Activated CD8-positive, alpha-beta T cell treated with anti-CD3 and anti-CD28 coated beads for 36 hours (primary cell): ENCODE measurements around the gene HID1. TPM values are rescaled to one million over a fixed set of nuclear protein-coding genes. Genes with fewer than 3 reads are reported as not detected.
A peak's percentile ranks its signal among the peaks of the same experiment; 100 is the strongest.
"Not testable (repeated sequence)": the region's sequence is repeated elsewhere in the genome, so short reads cannot be mapped to it uniquely, and the experiment has no call there.

Experiments
- ATAC-seq: fragments of 200-7000 bp; cut with Tn5 transposase; one replicate; pipeline ENCODE4 v1.10.0; 2021; ENCODE audit warnings: mild to moderate bottlenecking, moderate library complexity
- CTCF ChIA-PET: fragments of 350-600 bp; sonication (Branson Sonifier 250); formaldehyde crosslinking; loops from one replicate; lab custom pipeline; 2021; ENCODE audit warnings: antibody characterized with exemption; lab: Charles Lee
- POLR2A ChIA-PET: fragments of 350-600 bp; sonication (Branson Sonifier 250); formaldehyde crosslinking; loops from one replicate; lab custom pipeline; 2021; ENCODE audit warnings: antibody characterized with exemption; lab: Charles Lee
- DNase-seq: peaks from one replicate; pipeline ENCODE4 v3.0.0-alpha.2; 2020
- H3K27ac Mint-ChIP-seq: one replicate; pipeline ENCODE4 v1.8.0; 2021; ENCODE audit warnings: mild to moderate bottlenecking, mixed read lengths
- H3K27me3 Mint-ChIP-seq: one replicate; pipeline ENCODE4 v1.8.0; 2021; ENCODE audit warnings: mixed read lengths
- H3K36me3 Mint-ChIP-seq: one replicate; pipeline ENCODE4 v1.8.0; 2021; ENCODE audit warnings: low read depth, mixed read lengths
- H3K4me1 Mint-ChIP-seq: one replicate; pipeline ENCODE4 v1.8.0; 2021; ENCODE audit warnings: low read depth, mixed read lengths
- H3K4me3 Mint-ChIP-seq: one replicate; pipeline ENCODE4 v1.8.0; 2021; ENCODE audit warnings: mild to moderate bottlenecking, moderate library complexity, mixed read lengths
- H3K9me3 Mint-ChIP-seq: one replicate; pipeline ENCODE4 v1.8.0; 2021; ENCODE audit warnings: mixed read lengths
- intact Hi-C: fragments of 100-400 bp; cut with micrococcal nuclease; formaldehyde crosslinking; loops from one replicate; pipeline ENCODE4 v1.10.0; 2022
- total RNA-seq, 2 experiments: library from RNA; stranded (reverse); gene quantifications; one replicate each; pipeline ENCODE4 v1.2.3, GENCODE V29; 2021
- TF ChIP-seq, protein P1 (sequence below): fragments of 200-600 bp; IDR thresholded peaks from one replicate; pipeline ENCODE4 v1.8.0; 2022; ENCODE audit warnings: antibody characterized with exemption, mild to moderate bottlenecking

The HID1 gene
- total RNA-seq, 2 experiments from 2014 or later, result 1.4 to 1.7 TPM

DNA sequence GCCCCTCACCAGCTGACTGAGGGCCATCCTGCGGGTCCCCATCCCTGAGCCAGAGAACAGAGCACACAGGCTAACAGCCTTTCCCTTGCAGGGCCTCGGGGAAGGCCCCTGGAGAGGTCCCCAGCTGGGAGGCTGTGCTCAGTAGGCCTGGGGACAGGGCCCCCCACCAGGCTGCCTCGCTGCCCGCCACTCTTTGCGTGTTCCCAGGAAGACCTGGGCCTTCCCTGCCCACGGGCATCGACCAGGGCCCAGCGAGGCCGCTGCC is 785 bp downstream of the HID1 start:
- peaks cover 12% of the 10 kb centered on the region for H3K27me3 Mint-ChIP-seq
- POLR2A ChIA-PET, result interaction anchor here (1.1 kb wide), 1 partner anchor 14 kb away, joined by 3 read pairs; no protein-coding TSS in a partner anchor
- peaks cover 11% of the 10 kb centered on the region for H3K4me1 Mint-ChIP-seq
- no peaks in the 10 kb centered on the region for H3K36me3 Mint-ChIP-seq
- peak overlapping the region; percentile 70 for H3K4me3 Mint-ChIP-seq
- no peaks in the 10 kb centered on the region for H3K9me3 Mint-ChIP-seq
- TF ChIP-seq, protein P1, sequence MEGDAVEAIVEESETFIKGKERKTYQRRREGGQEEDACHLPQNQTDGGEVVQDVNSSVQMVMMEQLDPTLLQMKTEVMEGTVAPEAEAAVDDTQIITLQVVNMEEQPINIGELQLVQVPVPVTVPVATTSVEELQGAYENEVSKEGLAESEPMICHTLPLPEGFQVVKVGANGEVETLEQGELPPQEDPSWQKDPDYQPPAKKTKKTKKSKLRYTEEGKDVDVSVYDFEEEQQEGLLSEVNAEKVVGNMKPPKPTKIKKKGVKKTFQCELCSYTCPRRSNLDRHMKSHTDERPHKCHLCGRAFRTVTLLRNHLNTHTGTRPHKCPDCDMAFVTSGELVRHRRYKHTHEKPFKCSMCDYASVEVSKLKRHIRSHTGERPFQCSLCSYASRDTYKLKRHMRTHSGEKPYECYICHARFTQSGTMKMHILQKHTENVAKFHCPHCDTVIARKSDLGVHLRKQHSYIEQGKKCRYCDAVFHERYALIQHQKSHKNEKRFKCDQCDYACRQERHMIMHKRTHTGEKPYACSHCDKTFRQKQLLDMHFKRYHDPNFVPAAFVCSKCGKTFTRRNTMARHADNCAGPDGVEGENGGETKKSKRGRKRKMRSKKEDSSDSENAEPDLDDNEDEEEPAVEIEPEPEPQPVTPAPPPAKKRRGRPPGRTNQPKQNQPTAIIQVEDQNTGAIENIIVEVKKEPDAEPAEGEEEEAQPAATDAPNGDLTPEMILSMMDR, result no peak
- no peak for ATAC-seq
- no peak overlapping the region for H3K27ac Mint-ChIP-seq
- CTCF ChIA-PET, result interaction anchor here (0.9 to 7.6 kb wide), 5 partner anchors 10 to 40 kb away, joined by 3 to 87 read pairs (median 4); partner anchors contain the start of gene CDR2L
- DNase-seq, result no peak
- intact Hi-C loops, result no loop called here

DNA sequence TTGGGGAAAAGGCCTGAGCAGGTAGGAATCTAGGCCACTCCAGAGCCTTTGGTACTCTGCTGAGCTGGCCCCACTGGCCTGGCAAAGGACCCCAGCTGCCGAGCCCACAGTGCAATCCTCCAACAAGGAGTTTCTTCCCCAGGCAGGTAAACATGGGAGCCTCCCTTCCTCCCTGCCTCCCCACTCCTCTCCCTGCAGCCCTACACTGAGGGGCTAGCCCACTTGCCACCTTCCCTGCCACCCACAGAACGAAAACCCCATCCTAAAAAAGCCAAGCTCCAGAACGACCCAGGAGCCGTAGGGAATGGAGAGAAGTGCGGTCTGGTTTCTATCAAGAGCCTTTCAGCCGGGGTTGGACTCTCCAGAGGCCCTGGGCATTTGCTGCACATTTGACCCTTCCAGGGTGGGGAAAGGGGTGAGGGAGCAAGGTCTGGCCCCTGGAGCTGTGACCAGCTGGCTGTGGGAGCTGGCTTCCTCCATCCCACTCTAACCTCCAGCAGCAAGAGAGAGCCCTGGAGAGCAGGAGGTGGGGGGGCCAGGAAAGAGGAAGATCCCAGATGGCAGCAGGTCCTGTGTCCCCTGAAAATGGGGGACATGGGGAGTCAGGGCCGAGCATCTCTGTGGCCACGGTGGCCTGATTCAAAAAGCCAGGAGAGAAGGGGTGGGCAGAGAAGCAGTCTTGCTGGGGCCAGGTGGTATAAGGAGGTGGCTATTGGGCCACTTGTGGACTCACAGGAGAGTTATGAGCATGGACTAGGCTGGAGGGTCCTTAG is 1.3 kb downstream of the HID1 start:
- TF ChIP-seq, protein P1, result no peak
- intact Hi-C loops, result no loop called here
- POLR2A ChIA-PET, result interaction anchor here (1.1 kb wide), 1 partner anchor 13 kb away, joined by 3 read pairs; no protein-coding TSS in a partner anchor

DNA sequence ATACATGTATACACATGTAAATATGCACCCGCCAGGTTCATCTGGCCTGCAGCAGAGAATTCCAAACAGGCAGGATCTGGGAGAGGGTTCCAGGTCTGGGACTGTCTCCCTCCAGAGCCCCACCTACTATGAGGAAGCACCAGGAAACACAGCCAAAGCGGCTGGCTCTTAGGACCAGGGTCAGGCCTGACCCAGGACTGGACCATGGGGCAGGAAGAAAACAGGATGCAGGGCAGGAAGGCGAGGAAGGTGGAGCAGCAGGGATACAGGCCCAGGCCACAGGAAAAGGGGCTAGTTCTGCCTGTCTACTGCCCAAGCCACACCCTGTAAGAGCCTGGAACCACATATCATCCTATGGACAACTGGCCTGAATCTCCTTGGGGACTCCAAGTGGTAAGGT is 2.2 kb downstream of the HID1 start:
- peaks cover 10% of the 10 kb centered on the region for H3K27me3 Mint-ChIP-seq
- H3K36me3 Mint-ChIP-seq, result no peaks in the 10 kb centered on the region
- H3K4me1 Mint-ChIP-seq, result peaks cover 11% of the 10 kb centered on the region
- H3K4me3 Mint-ChIP-seq, result no peak overlapping the region
- no peak for DNase-seq
- ChIA-PET POLR2A (no interaction called here), CTCF (interaction anchor here (1.2 to 7.6 kb wide), 3 partner anchors 8 to 36 kb away, joined by 3 to 87 read pairs (median 14); no protein-coding TSS in a partner anchor)
- H3K27ac Mint-ChIP-seq, result no peak overlapping the region
- no peak for ATAC-seq
- no peaks in the 10 kb centered on the region for H3K9me3 Mint-ChIP-seq
- intact Hi-C loops, result no loop called here
- TF ChIP-seq, protein P1, result no peak

More for the DNA sequence above, 1.3 kb downstream of the HID1 start:
- peaks cover 12% of the 10 kb centered on the region for H3K27me3 Mint-ChIP-seq
- H3K4me1 Mint-ChIP-seq, result peaks cover 11% of the 10 kb centered on the region
- no peaks in the 10 kb centered on the region for H3K36me3 Mint-ChIP-seq
- H3K27ac Mint-ChIP-seq, result no peak overlapping the region
- H3K4me3 Mint-ChIP-seq, result peak overlapping the region; percentile 70
- DNase-seq, result no peak
- no peaks in the 10 kb centered on the region for H3K9me3 Mint-ChIP-seq
- no peak for ATAC-seq
- CTCF ChIA-PET, result interaction anchor here (0.9 to 7.6 kb wide), 5 partner anchors 9 to 40 kb away, joined by 3 to 87 read pairs (median 4); partner anchors contain the start of gene CDR2L

GRCh38 chr17:74969501-74969900 is 3.1 kb downstream of the HID1 start:
- intact Hi-C loops, H3K36me3 Mint-ChIP-seq, H3K4me3 Mint-ChIP-seq, H3K9me3 Mint-ChIP-seq, H3K27me3 Mint-ChIP-seq, DNase-seq, ATAC-seq, H3K27ac Mint-ChIP-seq, POLR2A ChIA-PET: not testable (repeated sequence)
- peaks cover 11% of the 10 kb centered on the region for H3K4me1 Mint-ChIP-seq
- CTCF ChIA-PET, result interaction anchor here (1.2 to 7.6 kb wide), 6 partner anchors 7 to 232 kb away, joined by 3 to 87 read pairs (median 5); partner anchors contain the start of gene MRPL58

DNA sequence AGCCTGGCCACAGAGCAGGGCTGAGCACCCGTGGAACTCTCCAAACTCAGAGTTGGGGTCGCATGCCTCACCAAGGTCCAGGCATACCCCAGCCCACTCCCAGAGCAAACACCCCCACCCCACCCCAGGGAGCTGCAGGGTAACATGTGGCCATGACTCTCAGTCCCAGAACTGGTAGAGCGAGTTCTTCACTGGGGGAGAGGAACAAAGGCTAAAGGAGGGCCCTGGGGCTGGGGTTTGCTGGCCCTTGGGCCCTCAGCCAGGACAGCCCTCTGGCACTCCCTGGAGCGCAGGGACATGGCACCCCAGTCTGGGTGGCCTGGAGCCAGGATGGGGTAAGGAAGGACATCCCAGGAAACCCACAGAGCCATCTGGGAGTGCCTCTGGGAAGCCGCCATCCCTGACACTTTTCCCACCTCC is 4.2 kb downstream of the HID1 start:
- ChIA-PET POLR2A (no interaction called here), CTCF (interaction anchor here (1.2 to 7.6 kb wide), 7 partner anchors 6 to 233 kb away, joined by 3 to 87 read pairs (median 4); partner anchors contain the start of genes MRPL58 and OTOP2)
- H3K9me3 Mint-ChIP-seq, result no peaks in the 10 kb centered on the region
- TF ChIP-seq, protein P1, result no peak
- intact Hi-C loops, result no loop called here
- H3K4me1 Mint-ChIP-seq, result peaks cover 11% of the 10 kb centered on the region
- H3K27ac Mint-ChIP-seq, result no peak overlapping the region
- no peaks in the 10 kb centered on the region for H3K36me3 Mint-ChIP-seq
- H3K27me3 Mint-ChIP-seq, result peaks cover 7% of the 10 kb centered on the region
- no peak overlapping the region for H3K4me3 Mint-ChIP-seq
- no peak for DNase-seq
- no peak for ATAC-seq
